ENCODE results near the gene NSD2.
"Not testable (repeated sequence)": the region's sequence is repeated elsewhere in the genome, so short reads cannot be mapped to it uniquely, and the experiment has no call there.

Gene NSD2

GRCh38 chr4:1899149-1900086 is 28.2 kb downstream of the NSD2 start:
- peak; percentile 57 for DNase-seq (ENCODE audit: low read depth)

GRCh38 chr4:1900087-1900433 is 28.9 kb downstream of the NSD2 start:
- no peak for DNase-seq (ENCODE audit: low read depth)

DNA sequence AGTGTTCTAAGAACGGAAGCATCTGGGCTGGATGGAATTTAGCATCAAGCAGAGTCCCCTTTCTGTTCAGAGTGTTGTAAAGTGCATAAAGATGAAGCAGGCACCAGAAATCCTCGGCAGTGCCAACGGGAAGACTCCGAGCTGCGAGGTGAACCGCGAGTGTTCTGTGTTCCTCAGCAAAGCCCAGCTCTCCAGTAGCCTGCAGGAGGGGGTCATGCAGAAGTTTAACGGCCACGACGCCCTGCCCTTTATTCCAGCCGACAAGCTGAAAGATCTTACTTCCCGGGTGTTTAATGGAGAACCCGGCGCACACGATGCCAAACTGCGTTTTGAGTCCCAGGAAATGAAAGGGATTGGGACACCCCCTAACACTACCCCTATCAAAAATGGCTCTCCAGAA is 29.4 kb downstream of the NSD2 start:
- DNase-seq (ENCODE audit: low read depth) = no peak

- DNase-seq (ENCODE audit: low read depth) = no peak
Observed at GRCh38 chr4:1901127-1901526, 29.9 kb downstream of the NSD2 start.

DNA sequence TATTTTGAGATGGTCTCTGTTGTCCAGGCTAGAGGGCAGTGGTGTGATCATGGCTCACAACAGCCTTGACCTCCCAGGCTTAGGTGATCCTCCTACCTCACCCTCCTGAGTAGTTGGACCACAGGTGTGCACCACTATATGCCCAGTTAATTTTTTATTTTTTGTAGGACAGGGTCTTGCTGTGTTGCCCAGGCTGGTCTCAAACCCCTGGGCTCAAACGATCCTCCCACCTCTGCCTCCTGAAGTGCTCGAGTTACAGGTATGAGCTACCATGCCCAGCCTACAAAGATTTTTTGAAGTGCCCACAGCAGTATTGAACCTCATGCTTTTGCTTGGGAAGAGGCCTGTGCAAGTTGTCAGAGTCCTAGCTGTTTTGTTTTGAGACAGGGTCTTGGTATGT is 31.1 kb downstream of the NSD2 start:
- no peak for DNase-seq (ENCODE audit: low read depth)

GRCh38 chr4:1903035-1903434 is 31.8 kb downstream of the NSD2 start:
- DNase-seq (ENCODE audit: low read depth) = no peak

DNA sequence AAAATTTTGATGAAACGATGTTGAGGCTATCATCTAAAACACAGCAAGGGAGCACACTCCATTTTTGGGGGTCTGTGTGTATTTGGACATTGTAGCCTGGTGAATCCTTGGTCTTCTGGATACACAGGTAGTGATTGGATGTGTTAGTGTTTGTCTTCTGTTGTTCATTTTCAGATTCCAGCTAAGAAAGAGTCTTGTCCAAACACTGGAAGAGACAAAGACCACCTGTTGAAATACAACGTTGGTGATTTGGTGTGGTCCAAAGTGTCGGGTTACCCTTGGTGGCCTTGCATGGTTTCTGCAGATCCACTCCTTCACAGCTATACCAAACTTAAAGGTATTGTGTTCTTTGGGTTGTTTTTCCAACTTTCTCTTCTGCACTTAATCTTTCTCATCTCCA is 32.8 kb downstream of the NSD2 start:
- no peak for DNase-seq (ENCODE audit: low read depth)

DNA sequence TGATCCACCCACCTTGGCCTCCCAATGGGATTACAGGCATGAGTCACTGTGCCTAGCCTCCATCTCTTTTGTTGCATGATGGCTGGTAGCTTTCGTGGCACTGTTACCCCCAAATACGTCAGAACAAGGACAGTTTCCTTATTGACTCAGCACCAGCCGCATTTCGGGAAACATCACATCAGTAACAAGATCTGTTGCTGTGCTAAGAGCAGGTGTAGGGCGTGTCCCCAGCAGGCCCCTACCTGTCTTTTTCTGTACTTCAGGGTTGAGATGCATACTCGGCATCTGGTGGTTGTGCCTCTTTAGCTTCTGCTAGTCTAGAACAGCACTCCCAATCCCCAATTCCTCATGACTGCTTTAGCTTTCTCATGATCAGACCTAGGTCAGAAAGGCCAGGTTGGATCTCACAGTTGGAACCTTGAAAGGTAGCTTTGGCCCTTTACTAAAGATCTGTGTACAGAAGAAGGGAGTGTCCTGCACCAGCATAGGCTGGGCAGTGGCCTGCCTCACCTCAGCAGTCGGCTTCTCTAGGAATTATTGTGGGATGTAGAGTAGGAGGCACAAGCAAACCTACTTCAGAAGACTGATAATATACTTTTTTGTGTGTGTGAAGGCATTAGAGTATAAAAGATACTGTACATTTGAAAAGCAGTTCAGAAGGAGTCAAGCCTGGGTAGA is 36.8 kb downstream of the NSD2 start:
- DNase-seq (ENCODE audit: low read depth) = no peak

- not testable (repeated sequence) for DNase-seq (ENCODE audit: low read depth)
Observed at GRCh38 chr4:1909696-1910095, 38.5 kb downstream of the NSD2 start.

DNA sequence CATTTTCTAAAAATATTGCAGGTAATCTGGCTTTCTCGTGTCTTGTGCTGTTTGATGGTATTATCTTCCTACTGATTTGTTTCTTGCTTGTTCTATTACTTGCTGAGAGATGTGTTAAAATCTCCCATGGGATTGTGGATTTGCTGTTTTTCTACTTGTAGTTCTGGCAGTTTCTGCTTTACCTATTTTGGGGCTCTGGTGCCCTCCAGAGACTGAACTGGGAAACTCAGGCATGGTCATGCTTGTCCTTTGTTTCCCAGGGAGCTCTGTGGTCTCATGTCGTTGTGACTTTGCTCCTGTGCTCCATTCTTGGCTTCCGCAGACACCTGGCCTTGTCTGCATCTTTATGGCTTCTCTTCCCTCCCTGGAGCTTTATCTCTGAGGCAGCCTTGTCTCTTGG is 39.5 kb downstream of the NSD2 start:
- DNase-seq (ENCODE audit: low read depth) = no peak

- not testable (repeated sequence) for DNase-seq (ENCODE audit: low read depth)
Observed at GRCh38 chr4:1911316-1911715, 40.1 kb downstream of the NSD2 start.

DNA sequence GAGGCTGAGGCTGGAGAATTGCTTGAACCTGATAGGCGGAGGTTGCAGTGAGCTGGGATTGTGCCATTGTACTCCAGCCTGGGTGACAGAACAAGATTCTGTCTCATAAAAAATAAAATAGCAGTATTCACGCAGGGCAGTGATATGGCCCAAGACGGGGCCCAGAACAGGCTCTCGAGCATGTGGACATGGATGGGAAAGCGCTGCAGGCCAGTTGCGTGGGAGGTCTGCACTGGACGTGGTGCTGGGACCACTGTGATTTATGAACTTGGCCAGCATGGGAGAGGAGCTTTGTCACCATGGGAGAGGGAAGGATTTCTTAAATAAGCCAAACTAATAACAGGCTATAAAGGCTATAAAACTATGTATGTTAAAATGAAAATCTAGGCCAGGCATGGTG is 51.6 kb downstream of the NSD2 start:
- no peak for DNase-seq (ENCODE audit: low read depth)

DNA sequence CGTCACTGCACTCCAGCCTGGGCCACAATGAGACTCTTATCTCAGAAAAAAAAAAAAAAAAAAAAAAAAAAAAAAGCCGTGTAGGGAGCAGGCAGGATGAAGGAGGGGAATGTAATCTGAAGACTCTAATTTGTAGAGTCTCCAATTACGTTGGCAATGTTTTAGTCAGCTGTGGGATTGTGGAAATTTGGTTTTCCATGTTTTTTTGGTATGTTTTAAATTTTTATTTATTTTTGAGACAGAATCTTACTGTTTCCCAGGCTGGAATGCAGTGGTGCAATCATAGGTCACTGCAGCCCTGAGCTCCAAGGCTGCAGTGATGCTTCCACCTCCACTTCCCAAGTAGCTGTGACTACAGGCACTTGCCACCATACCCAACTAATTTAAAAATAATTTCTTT is 56.5 kb downstream of the NSD2 start:
- DNase-seq (ENCODE audit: low read depth) = no peak

GRCh38 chr4:1928356-1929239 is 57.4 kb downstream of the NSD2 start:
- DNase-seq (ENCODE audit: low read depth) = no peak

- no peak for DNase-seq (ENCODE audit: low read depth)
Observed at GRCh38 chr4:1932736-1933135, 61.5 kb downstream of the NSD2 start.

- no peak for DNase-seq (ENCODE audit: low read depth)
Observed at GRCh38 chr4:1933700-1934099, 62.5 kb downstream of the NSD2 start.

DNA sequence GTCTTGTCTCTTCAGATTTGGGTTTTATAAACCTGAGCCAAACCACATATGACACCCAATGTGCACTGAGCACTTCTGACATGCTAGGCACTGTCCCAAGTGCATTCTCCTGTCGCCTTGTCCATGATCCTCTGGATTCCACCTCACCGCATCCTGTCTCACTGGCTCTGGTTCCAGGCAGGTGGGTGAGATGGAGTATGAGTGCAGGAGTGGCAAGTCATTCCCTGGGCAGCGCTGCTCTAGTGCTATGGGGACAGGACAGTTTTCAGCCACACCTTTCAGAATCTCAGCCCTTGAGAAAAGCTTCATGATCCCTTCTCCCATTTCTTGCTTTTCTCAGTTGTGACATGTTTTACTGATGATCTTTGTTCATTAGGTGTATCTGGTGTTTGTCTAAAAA is 66.4 kb downstream of the NSD2 start:
- DNase-seq (ENCODE audit: low read depth) = no peak

GRCh38 chr4:1938027-1938426 is 66.8 kb downstream of the NSD2 start:
- DNase-seq (ENCODE audit: low read depth) = no peak

DNA sequence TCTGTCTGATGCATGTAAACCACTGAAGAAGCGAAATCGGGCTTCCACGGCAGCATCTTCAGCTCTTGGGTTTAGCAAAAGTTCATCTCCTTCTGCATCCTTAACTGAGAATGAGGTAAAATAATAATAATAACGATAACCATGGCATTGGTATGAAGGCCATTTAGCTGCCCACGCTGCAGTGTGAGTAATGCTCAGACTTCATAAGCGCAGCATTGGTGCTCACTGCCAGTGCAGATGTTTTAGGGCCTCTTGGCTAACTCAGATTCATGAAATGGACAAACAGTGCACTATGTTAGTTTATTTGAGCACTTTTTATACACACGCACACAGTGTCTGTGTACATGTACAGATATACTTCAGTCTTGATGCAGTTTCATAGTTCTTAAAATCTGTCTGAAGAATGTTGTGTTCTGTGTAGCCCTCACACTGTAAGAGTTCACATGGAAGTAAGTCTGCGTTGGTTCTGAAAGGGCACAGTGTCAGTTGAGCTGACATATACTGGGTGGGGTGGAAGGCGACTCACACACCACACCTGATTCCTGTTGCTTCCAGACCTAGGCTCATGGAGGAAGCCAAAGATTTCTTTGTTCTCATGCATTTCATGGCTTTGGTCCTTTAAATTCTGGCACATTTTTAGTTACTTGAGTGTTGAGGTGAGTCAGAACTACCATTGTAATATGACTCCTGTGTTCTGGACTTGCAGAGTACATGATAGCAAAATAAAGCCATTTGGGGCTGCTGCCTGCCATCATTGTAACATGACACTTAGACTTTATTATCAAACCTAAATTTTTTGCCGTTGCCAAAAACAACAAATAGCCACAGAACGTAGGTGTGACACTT is 68.7 kb downstream of the NSD2 start:
- DNase-seq (ENCODE audit: low read depth) = no peak

- no peak for DNase-seq (ENCODE audit: low read depth)
Observed at GRCh38 chr4:1940566-1940965, 69.4 kb downstream of the NSD2 start.

DNA sequence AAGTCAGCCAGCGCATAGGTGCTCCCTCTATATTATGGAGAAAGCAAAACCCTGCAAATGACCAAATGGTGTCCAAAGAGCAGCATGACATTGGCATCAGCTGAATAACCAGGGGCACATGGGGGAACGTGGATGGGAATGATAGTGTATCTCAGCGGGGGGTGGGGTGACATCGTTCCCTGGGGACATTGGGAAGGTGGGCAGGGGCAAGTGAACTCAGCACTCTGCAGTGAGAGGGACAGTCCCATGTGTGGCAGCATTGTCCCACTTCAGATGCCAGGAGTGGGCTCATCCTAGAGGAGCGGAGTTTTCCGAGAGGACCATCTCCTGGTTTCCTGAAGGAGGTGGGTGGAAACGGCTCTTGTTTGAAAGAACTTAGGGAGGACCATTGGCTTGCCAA is 72.7 kb downstream of the NSD2 start:
- no peak for DNase-seq (ENCODE audit: low read depth)

Data from activated T-cell treated with anti-CD3 and anti-CD28 coated beads for 1 hour (primary cell).